Measurements from ENCODE around the gene SEMA3B. TPM values are rescaled to one million over a fixed set of nuclear protein-coding genes. Genes with fewer than 3 reads are reported as not detected.

The SEMA3B gene
- polyA plus RNA-seq, 3 donors: 0.56 TPM; not detected in 2

- Histone ChIP-seq H3K27ac (ENCODE audit: low read depth in 1 of 2, low read length in 2 of 2) (peak overlapping the region; percentile 98 to 100), H3K79me2 (ENCODE audit: insufficient read depth, low read length) (peaks cover 93% of the 10 kb centered on the region), H3K9me3 (replicated peaks in 1 of 2; ENCODE audit: control insufficient read depth in 1 of 2, insufficient read depth in 1 of 2, low read length in 2 of 2) (no peaks in the 10 kb centered on the region), H3K36me3 (replicated peaks in 1 of 2; ENCODE audit: control insufficient read depth in 1 of 2, insufficient read depth in 2 of 2, low read length in 2 of 2) (peaks cover 18 to 22% of the 10 kb centered on the region in 2 donors), H2AFZ (ENCODE audit: insufficient read depth, low read depth, low read length, poor library complexity, severe bottlenecking) (no peak overlapping the region), H3K4me1 (ENCODE audit: control insufficient read depth in 1 of 2, insufficient read depth in 2 of 2, low read length in 2 of 2) (peaks cover 74 to 76% of the 10 kb centered on the region in 2 donors), H4K20me1 (ENCODE audit: insufficient read depth, low read length) (peaks cover 68% of the 10 kb centered on the region), H3K4me3 (replicated peaks in 1 of 3; ENCODE audit: low read depth in 2 of 3, low read length in 3 of 3) (peak overlapping the region; percentile 61 to 100 (median 97)), H3K9ac (ENCODE audit: insufficient read depth, low read length, poor library complexity, severe bottlenecking) (peak overlapping the region; percentile 89), H3K4me2 (replicated peaks; ENCODE audit: extremely low read depth, low read length, poor library complexity, severe bottlenecking) (peak overlapping the region; percentile 96), H3K27me3 (ENCODE audit: control insufficient read depth in 2 of 2, insufficient read depth in 2 of 2, low read length in 2 of 2) (no peaks in the 10 kb centered on the region)
- Mint-ChIP-seq H3K36me3 (peaks cover 24 to 51% of the 10 kb centered on the region in 2 donors), H3K9me3 (peaks cover 0 to 2% (median 0%) of the 10 kb centered on the region in 7 donors), H3K27me3 (ENCODE audit: low read depth in 3 of 3) (peaks cover 0 to 1% (median 0%) of the 10 kb centered on the region in 3 donors), H3K4me1 (peaks cover 71% of the 10 kb centered on the region), H3K4me3 (peak overlapping the region; percentile 99 to 100), H3K27ac (peak overlapping the region; percentile 93 to 98 (median 95))
- WGBS (ENCODE audit: insufficient coverage): 7% methylated on average over 3 of the region's 7 CpGs
- intact Hi-C loops (cut with micrococcal nuclease): no loop called here
- TF ChIP-seq CTCF (IDR thresholded peaks at IDR 0.05): no peak
- peak; percentile 47 to 52 (median 51) for DNase-seq
Measured at GRCh38 chr3:50238549-50239026, 30.4 kb upstream of the SEMA3B start.

DNA sequence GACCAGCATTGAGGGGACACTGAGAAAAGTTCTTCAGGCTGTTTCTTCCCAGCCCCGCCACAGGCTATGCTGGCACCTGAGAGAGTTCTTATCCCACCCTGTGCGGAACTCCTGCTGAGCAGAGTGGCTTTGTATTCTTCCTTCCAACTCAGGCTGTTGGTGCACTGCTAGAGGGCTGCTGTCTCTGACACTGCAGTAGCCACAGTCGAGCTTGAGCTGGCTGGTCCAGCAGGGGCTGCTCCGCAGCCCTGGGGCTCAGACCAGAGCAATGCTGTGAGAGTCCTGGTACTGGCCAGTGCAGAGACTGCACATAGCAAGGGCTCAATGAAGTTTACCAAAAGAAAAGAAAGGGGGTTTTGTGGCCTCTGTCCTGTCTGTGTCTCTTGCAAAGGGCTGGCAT, 29.3 kb upstream of the SEMA3B start:
- no peak overlapping the region for H2AFZ ChIP-seq (ENCODE audit: insufficient read depth, low read depth, low read length, poor library complexity, severe bottlenecking)
- peak overlapping the region; percentile 98 to 100 for H3K27ac ChIP-seq (ENCODE audit: low read depth in 1 of 2, low read length in 2 of 2)
- H3K9me3 Mint-ChIP-seq: peaks cover 0 to 2% (median 0%) of the 10 kb centered on the region in 7 donors
- no peak for DNase-seq
- H3K4me1 Mint-ChIP-seq: peaks cover 70% of the 10 kb centered on the region
- H3K4me2 ChIP-seq (replicated peaks; ENCODE audit: extremely low read depth, low read length, poor library complexity, severe bottlenecking): peak overlapping the region; percentile 96
- H3K36me3 ChIP-seq (replicated peaks in 1 of 2; ENCODE audit: control insufficient read depth in 1 of 2, insufficient read depth in 2 of 2, low read length in 2 of 2): peaks cover 21 to 22% of the 10 kb centered on the region in 2 donors
- no peak for TF ChIP-seq CTCF (IDR thresholded peaks at IDR 0.05)
- H3K4me3 Mint-ChIP-seq: peak overlapping the region; percentile 99 to 100
- no peaks in the 10 kb centered on the region for H3K9me3 ChIP-seq (replicated peaks in 1 of 2; ENCODE audit: control insufficient read depth in 1 of 2, insufficient read depth in 1 of 2, low read length in 2 of 2)
- 83% methylated on average over 4 of the region's 4 CpGs for WGBS (ENCODE audit: insufficient coverage)
- intact Hi-C loops (cut with micrococcal nuclease): no loop called here
- H4K20me1 ChIP-seq (ENCODE audit: insufficient read depth, low read length): peaks cover 77% of the 10 kb centered on the region
- no peaks in the 10 kb centered on the region for H3K27me3 ChIP-seq (ENCODE audit: control insufficient read depth in 2 of 2, insufficient read depth in 2 of 2, low read length in 2 of 2)
- H3K27me3 Mint-ChIP-seq (ENCODE audit: low read depth in 3 of 3): peaks cover 0 to 1% (median 0%) of the 10 kb centered on the region in 3 donors
- H3K9ac ChIP-seq (ENCODE audit: insufficient read depth, low read length, poor library complexity, severe bottlenecking): peak overlapping the region; percentile 89
- peaks cover 29 to 62% of the 10 kb centered on the region in 2 donors for H3K36me3 Mint-ChIP-seq
- H3K27ac Mint-ChIP-seq: peak overlapping the region; percentile 56 to 98 (median 95)
- H3K4me3 ChIP-seq (replicated peaks in 1 of 3; ENCODE audit: low read depth in 2 of 3, low read length in 3 of 3): peak overlapping the region in 1 of 3 experiments; percentile 100
- peaks cover 93% of the 10 kb centered on the region for H3K79me2 ChIP-seq (ENCODE audit: insufficient read depth, low read length)
- peaks cover 74 to 76% of the 10 kb centered on the region in 2 donors for H3K4me1 ChIP-seq (ENCODE audit: control insufficient read depth in 1 of 2, insufficient read depth in 2 of 2, low read length in 2 of 2)

Data from CD14-positive monocyte (primary cell).